CD1c-positive myeloid dendritic cell (primary cell): Measurements from ENCODE around the gene CTR9.
A peak's percentile ranks its signal among the peaks of the same experiment; 100 is the strongest.

Experiments used
- DNase-seq: peaks from one replicate; pipeline ENCODE4 v3.0.0-alpha.2; 2016; ENCODE audit errors: extremely low spot score

CTR9 gene

DNA sequence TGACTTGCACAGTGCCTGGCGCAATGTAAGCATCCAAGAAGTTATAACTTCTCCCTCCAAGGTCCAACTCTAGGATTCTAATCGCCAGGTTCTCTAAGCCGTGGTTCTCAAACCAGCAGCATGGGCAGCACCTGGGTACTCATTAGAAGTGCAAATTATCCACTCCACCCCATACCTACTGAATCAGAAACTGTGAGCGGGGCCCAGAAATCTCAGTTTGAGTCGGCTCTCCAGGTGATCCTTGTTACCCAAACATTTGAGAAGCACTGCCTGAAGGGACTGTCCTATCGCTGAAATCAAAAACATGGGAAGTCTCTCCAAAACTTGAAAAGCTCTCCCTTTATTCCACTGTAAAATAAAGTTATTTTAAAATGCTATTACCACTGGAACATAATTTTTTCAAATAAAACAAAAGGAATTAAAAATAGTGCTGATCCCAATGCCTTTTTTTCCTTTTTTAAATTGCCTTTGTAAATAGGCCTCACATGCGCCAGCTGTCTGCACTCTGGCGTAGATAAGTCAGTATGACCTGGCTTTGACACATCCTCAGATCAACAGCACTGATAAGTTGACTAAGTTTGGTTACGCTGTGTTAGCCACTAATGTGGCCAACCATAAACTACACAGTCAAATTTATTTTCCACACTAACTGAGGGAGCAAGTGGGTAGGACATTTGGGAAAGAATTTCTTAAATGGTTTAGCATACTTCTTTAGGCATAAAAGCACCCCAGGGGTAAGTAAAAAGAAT is 8.4 kb upstream of the CTR9 start:
- DNase-seq = peak; percentile 15

DNA sequence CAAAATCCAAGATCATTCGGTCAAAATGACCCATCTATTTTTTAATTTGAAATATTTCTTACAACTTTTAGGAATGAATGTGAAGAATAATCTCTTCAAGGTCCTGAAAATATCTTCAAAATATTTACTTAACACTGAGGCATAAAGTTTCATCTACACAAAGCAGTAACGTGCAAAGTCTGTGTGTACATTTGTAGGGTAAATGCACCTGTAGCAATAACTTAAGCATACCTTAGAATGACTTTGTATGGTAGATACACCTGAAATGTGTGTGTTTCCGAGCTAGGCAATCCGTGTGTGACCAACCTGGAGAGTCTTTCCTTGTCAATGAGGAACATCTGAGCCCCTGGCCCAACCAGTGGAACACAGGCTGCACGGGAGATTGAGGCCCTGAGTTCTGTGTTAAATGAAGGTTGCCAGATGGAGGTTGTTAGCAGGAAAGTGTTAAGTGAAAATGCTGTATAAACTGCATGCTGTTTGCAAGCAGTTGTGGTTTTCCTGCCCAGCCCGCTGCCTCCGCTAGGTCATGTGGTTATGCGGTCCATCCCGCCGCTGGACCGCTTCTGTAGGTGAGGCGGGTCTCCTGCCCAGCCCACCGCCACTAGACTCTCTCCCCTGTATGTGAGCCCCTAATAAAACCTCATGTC is 7.6 kb upstream of the CTR9 start:
- DNase-seq = no peak

DNA sequence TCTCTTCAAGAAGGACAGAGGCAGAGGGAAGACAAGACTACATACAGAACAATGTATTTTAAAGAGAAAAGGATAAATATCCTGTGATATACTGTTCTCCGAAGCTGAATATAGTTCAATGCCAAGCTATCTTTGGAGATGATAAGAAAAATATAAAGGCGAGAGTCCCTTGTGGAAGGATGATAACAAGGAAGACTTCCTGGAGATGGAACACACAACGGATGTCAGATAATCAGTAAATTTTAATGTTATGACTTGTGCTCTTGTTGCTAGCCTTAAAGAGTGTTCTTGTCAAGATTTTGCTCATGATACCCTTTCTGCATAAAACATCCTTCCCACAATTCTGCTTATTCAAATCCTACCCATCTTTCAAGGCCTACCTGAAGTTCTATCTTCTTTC is 6.8 kb upstream of the CTR9 start:
- no peak for DNase-seq

DNA sequence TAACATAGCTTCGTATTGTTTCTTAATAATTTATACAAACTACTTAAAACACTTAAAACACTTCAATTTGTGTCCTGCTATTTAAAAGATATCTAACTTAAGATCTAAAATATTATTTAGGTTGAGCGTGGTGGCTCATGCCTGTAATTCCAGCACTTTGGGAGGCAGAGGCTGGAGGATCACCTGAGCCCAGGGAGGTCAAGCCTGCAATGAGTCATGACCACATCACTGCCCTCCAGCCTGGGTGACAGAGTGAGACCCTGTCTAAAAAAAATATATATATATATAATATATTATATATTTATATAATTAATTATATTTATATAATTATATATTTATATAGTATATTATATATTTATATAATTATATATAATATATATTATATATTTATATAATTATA is 4.2 kb upstream of the CTR9 start:
- DNase-seq = no peak

DNA sequence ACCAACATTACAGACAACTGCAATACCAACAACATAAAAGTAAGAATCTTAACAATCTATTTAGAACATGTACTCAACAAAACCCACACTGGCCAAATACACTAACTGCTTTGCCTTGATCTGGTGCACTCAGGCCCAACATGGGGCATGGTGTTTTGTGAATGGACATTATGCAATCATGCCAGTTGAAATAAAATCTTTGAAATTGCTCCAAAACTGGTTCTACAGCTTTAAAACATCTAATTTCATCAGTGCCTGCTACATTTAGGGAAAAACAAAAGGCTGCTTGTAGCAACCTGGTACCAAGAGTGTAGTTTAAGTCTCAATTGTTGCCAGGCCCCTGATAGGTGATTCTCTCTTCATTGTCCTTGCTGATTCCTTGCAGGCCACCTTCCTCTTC is 3.3 kb upstream of the CTR9 start:
- DNase-seq = no peak

DNA sequence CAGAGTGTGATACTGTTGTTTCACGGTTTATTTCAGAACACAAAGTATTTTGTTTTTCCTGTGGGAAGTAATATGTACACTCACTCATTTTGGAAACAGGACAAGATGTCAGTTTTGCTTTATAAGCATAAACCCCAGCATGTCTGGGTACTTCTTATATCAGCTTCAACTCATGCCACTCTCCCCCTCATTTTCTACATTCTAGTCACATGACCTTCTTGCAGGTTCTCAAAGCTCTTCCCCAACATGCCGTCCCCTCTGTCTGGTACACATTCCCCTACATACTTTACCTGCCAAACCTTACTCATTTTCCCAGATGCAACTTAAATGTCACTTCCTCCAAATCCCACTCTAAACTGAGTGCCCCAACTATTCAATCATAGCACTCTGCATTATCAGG is 1.6 kb upstream of the CTR9 start:
- DNase-seq = no peak

DNA sequence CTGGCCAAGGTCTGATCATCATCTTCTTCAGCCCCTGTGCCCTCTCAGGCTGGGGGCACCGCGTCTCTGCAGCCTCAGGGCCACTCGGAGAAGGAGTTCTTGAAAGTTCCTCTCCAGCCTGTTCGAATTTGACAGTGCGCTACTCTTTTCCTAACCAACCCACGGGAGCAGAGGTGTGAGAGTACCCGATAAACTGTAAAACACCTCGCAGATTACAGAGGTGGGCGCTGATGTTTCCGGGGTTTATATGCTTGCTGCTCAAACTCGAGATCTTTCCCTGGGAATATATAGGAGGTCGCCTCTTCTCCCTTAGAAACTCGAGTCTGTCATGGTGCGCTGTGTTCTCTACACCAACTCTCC is 515 bp downstream of the CTR9 start:
- DNase-seq = peak; percentile 24

DNA sequence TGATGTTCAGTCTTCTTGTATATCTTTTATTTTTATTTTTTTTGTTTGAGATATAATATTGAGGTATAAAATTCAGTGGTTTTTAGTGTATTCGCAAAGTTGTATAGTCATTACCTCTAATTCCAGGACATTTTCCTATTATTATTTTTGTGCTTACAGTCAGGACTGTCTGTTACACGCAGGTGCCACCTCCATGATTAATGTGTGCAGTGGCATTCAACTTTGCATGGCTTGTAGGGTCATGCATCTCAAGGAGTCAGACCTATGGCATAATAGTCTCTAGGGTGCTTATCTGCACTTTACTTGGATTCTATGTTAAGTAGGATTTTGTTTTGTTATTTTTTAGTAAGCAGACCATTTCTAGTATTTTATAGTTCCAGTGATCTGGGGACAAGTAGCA is 1.0 kb downstream of the CTR9 start:
- no peak for DNase-seq

DNA sequence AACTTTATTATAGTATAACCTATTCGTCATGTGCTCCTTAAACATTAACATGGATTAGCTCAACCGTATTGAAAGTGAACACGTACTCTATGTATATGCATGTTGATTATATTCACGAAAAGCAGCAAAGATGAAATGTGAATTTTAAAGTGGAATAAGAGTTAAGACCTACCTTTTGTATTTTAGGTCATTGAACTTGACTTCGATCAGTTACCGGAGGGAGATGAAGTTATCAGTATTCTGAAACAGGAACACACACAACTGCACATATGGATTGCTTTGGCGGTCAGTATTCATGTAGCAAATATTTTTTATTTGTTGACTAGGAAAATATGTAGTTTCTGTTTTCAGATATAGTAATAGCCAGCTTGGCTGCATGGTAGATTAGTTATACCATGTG is 1.4 kb downstream of the CTR9 start:
- no peak for DNase-seq

DNA sequence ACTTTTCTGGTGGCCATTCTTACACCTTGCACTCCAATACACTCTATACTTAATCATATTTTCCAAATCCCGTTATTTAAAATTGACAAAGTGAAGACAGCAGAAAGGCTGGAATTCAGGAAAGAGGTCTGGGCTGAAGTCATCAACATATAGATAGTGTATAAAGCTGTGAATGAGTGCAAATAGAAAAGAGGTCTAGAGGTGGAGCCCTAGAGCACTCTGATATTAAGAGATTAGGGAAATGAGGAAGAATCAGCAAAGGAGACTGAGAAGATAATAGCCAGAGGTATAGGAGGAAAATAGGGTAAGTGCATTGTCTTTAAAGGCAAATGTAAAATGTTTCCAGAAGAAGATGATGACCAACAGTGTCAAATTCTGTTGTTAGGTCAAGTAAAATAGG is 7.9 kb downstream of the CTR9 start:
- DNase-seq = no peak

DNA sequence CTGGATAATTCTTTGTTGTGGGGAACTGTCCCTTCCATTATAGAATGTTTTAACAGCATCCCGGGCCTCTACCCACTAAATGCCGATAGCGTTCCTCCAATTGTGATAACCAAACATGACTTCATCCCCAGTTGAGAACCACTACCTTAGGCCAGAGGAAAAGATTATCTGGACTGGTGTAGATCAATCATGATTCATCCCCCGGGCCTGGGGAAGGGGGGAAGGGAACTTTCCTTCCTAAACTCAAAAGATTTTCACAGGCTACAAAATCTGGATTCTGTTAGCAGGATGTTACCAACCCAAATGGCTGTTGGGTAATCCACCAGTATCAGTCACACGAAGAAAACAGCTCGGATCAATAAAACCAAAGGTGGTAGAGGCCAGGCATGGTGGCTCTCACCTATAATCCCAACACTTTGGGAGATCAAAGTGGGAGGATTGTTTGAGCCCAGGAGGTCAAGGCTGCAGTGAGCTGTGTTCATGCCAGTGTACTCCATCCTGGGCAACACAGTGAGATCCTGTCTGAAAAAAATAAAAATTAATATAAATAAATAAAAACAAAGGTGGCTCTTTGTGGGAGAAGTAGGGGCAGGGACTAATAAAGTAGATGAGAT is 10.1 kb downstream of the CTR9 start:
- no peak for DNase-seq

DNA sequence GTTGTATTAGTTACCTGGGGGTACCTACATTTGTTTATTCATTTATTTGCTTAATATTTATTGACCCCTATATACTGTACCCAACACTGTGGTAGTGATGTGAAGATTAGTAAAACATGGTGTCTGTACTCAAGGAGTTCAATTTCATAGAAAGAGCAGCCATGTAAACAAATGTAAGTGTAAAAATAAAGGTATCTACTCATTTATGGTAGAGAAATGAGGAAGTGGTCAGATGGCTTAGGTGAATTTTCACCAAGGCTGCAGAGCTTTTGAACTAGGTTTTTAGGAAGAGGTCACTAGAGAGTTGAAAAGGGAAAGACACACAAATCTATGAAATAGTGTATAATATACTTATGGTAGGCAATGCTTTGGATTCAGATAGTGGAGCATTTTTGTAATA is 11.1 kb downstream of the CTR9 start:
- DNase-seq = peak; percentile 22

DNA sequence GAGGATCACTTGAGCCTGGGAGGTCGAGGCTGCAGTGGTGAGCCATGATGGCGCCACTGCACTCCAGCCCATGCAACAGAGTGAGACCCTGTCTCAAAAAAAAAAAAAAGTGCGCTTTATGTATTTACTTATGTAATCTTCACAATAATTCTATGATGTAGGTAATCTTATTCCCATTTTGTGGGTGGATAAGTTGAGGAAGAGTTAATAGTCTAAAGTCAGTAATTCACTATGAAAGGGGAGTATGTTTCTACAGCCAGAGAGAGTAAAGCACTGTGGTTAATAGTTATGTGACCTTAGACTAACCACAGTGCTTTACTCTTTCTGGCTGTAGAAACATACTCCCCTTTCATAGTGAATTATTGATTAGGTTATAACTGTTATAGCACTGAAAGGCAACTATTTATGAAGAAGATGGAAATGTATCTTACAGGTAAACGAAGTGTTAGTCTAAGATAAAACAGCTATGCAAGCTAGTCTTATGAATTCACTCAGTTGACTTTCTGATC is 11.9 kb downstream of the CTR9 start:
- no peak for DNase-seq

DNA sequence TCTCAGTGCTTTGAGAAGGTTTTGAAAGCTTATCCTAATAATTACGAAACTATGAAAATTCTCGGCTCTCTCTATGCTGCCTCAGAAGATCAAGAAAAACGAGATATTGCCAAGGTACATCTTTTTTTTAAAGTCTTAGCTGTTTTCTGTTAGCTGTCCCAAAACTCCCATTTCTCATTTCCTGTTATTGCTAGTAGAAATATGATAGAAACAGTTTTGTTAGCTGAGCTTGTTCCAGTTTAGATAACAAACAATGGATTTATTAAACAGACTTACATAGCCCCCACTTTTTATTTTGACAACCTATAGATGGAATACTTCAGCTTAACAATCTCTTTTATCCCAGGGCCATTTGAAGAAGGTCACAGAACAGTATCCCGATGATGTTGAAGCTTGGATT is 12.7 kb downstream of the CTR9 start:
- no peak for DNase-seq

DNA sequence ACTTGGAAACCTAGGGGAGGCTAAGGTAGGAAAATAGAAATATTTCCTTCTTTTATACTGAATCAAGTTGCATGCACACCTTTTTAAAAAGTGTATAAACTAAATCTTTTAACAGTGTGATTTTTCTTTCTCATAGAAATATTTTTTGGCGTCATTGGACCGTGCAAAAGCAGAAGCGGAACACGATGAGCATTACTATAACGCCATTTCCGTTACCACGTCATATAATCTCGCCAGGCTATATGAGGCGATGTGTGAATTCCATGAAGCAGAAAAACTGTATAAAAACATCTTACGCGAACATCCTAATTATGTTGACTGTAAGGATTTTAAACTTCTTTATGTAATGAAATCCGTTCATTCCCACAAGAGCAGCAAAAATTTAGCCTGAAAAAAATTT is 13.4 kb downstream of the CTR9 start:
- no peak for DNase-seq

DNA sequence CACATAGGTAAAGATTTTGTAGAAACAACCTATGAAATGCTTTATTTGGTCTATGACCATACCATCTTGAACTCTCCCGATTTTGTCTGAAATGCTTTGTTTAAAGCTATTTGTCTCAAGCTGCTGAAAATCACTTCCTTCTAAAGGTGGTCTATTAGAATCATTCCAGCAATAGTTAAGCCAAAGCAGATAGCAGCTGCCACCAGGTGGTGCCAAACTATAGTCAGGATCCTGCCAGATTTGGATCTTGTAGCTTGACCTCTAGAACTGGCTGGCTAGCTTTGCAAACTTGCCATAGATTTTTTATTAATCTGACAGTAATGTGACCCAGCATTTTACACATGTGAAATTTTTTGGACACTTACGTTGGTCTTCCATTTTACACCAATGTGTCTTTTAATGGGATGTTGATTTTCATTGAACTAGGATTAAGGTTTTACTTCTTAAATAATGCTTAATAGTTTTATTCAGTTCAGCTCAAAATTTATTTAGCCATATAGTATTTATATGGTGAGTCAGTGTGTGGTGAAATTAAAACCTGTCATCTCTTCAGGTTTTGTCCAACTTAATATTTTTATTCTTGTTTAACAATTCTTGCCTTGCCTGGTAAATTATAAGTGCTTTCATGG is 19.7 kb downstream of the CTR9 start:
- peak; percentile 51 for DNase-seq

DNA sequence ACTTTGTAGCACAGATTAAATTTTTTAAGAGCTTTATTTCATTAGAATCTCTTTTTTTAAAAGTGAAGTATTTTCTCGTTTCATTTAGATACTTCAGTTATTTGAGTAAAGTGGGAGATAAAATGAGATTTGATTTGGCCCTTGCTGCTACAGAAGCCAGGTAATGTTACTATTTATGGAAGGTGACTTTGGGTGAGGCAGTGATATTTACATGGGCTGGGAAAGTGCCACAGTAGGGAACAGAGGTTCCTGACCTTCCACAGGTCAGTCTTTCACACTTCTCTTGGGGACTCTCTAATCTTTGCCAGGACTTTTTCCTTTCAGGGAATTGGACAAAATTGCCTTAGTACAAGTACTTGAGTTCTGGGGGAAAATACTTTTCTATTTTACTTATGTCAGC is 20.4 kb downstream of the CTR9 start:
- no peak for DNase-seq

DNA sequence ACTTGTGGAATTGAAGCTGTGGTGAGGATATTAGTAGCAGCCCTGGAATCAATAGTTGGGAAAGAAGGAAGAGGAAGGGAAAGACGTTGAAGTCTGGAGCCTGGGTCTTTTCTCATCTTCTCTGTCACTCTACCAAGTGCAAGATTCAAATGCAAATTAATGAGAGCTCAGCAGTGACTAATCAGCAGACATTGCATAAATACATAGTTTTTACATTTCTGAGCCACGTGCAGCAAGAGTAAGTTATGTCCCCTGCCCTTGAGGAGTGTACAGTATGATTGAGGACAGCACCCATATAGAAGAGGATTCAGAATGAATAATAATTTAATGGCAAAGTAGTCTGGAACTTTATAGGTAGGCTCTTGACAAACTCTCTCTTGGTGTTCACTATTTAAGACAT is 23.8 kb downstream of the CTR9 start:
- no peak for DNase-seq

DNA sequence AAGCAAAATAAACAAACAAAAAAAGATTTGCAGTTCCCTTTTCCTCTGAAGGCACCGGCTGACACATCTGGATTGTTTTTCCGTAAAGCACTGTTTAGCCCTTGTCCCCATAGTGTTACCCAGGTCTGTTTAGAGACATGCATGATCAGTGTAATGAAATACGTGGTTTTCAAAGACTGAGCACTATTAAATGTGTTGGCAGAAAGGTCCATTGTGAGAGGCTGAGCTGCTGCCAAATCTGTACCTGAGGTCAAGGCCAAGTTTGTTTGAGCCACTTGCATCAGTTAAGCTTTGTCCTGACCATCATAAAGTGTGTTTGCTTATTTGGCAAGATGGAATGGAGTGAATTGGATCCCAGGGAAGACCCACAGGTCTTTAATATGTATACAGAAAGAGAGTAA is 26.3 kb downstream of the CTR9 start:
- no peak for DNase-seq

DNA sequence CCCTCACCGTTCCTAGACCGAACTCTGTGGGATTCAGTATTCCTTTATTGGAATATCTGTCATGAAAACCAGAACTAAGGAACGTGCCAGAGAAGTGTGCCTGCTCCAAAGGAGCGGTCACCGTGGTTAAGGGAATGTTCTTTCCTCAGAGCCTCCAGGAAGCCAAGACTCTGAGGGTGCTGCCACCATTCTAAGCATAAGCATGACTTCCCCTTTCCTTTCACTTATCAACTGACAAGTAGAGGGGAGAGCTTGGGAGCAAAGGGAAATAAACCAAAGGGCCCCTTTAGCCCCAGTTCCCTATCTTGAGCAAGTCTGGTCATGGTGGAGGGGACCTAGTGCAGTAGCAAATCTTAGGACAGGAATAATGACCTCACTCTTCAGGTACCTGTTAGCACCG is 26.8 kb downstream of the CTR9 start:
- DNase-seq = peak; percentile 49

DNA sequence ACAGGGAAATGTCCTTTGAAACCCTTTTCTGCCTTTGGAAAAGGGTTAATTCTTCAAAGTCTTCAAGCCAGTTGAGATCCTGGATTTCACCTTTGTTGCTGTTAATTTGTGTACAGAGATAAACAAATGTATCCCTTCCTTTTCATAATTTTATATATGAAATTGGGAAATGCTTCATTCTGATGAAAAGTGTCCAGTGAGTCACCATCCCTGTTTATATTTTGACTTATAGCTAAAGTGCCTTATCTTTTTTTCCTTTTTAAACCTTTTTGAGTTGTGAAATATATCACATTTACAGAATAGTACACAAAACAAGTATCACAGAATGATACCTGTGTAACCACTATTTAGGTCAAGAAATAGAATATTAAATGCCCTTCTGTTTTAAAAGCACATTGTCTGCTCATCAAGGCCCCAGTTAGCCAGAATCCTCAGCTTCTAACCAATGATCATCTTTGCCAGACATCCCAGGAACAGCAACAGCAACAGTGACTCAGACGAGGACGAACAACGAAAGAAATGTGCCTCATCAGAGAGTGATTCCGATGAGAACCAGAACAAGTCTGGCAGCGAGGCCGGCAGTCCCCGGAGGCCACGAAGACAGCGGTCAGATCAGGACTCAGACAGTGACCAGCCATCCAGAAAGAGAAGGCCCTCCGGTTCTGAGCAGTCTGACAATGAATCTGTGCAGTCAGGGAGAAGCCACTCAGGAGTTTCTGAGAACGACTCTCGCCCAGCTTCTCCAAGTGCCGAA is 27.3 kb downstream of the CTR9 start:
- DNase-seq = no peak

DNA sequence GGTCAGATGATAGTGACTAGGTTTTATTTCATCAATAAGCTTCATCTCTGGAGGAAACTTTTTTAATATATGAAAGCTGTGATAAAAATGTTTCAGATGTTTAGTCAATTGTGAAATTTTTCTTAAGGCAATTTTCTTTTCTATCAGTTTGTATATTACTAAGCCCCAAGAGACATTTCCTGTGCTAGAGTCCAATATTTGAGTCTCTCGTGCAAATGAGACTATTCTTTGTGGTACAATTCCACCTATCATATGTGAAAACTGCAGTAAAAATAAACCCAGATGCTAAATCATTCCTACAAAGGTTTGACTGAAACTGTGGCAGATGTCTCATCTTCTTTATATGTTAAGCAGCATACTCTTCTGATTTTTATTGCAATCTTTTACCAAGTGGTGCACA is 28.0 kb downstream of the CTR9 start:
- DNase-seq = no peak
